Karpas-422 (cell line): ENCODE measurements around the gene GALNT18. TPM values are rescaled to one million over a fixed set of nuclear protein-coding genes. Genes with fewer than 3 reads are reported as not detected.
A peak's percentile ranks its signal among the peaks of the same experiment; 100 is the strongest.

ENCODE experiments used
- DNase-seq: peaks from one replicate; pipeline ENCODE4 v3.0.0-alpha.2; 2015
- H2AFZ ChIP-seq: fragments of 200-600 bp; sonication (generic); 2 replicates; pipeline ENCODE4 v1.6.1; 2014; ENCODE audit warnings: antibody characterized with exemption, low read length, mixed read lengths
- H3K27ac ChIP-seq: fragments of 200-600 bp; sonication (generic); 2 replicates; pipeline ENCODE4 v1.5.1; 2014; ENCODE audit warnings: mild to moderate bottlenecking, low read length, moderate library complexity
- H3K27me3 ChIP-seq: fragments of 200-600 bp; sonication (generic); 2 replicates; pipeline ENCODE4 v1.6.1; 2014; ENCODE audit warnings: low read length, mixed read lengths
- H3K36me3 ChIP-seq: fragments of 200-600 bp; sonication (generic); 2 replicates; pipeline ENCODE4 v1.6.1; 2014; ENCODE audit warnings: low read length, mixed read lengths; ENCODE audit not compliant: insufficient read depth
- H3K4me1 ChIP-seq: fragments of 200-600 bp; sonication (generic); 2 replicates; pipeline ENCODE4 v1.6.1; 2014; ENCODE audit warnings: mild to moderate bottlenecking, low read length, mixed read lengths
- H3K4me2 ChIP-seq: fragments of 200-600 bp; sonication (generic); 2 replicates; pipeline ENCODE4 v1.6.1; 2014; ENCODE audit warnings: low read length, low read depth, mild to moderate bottlenecking; ENCODE audit not compliant: poor library complexity, severe bottlenecking
- H3K4me3 ChIP-seq: fragments of 200-600 bp; sonication (generic); 2 replicates; pipeline ENCODE4 v1.5.1; 2014; ENCODE audit warnings: mild to moderate bottlenecking, antibody characterized with exemption, low read length, mixed read lengths
- H3K79me2 ChIP-seq: fragments of 200-600 bp; sonication (generic); 2 replicates; pipeline ENCODE4 v1.6.1; 2014; ENCODE audit warnings: mild to moderate bottlenecking, low read length, mixed read lengths
- H3K9ac ChIP-seq: fragments of 200-600 bp; sonication (generic); 2 replicates; pipeline ENCODE4 v1.6.0; 2014; ENCODE audit warnings: low read length
- H3K9me2 ChIP-seq: fragments of 200-600 bp; sonication (generic), shearing (Covaris generic); replicated peaks from 2 replicates; pipeline ENCODE4 v1.6.0; 2014; ENCODE audit warnings: mild to moderate bottlenecking, low read length, moderate library complexity; ENCODE audit not compliant: insufficient read depth
- H3K9me3 ChIP-seq: fragments of 300-700, 200-600 bp; sonication (generic); 2 replicates; pipeline ENCODE4 v1.6.1; 2014; ENCODE audit warnings: low read length, mixed read lengths
- H4K20me1 ChIP-seq: fragments of 200-600 bp; sonication (generic); 2 replicates; pipeline ENCODE4 v1.6.1; 2014; ENCODE audit warnings: mild to moderate bottlenecking, antibody characterized with exemption, low read length, low read depth; ENCODE audit not compliant: insufficient read depth
- total RNA-seq: library from RNA; depleted of rRNA; stranded (reverse); fragments of >200 nt; shearing (Covaris generic); gene quantifications from 2 replicates; pipeline ENCODE4 v1.2.3, GENCODE V29; 2014; ENCODE audit warnings: low replicate concordance

Gene GALNT18
- total RNA-seq, 1 experiment from 2014 or later, result not detected

GRCh38 chr11:11620921-11621572, 758 bp downstream of the GALNT18 start:
- Histone ChIP-seq H3K27ac (no peak overlapping the region), H3K79me2 (no peaks in the 10 kb centered on the region)
- no peak for DNase-seq

GRCh38 chr11:11620173-11620920, 1.5 kb downstream of the GALNT18 start:
- no peak overlapping the region for H3K4me3 ChIP-seq
- no peaks in the 10 kb centered on the region for H3K36me3 ChIP-seq

More at GRCh38 chr11:11620921-11621572, 758 bp downstream of the GALNT18 start:
- Histone ChIP-seq H3K27me3 (no peaks in the 10 kb centered on the region), H4K20me1 (no peaks in the 10 kb centered on the region), H3K4me3 (peak overlapping the region; percentile 42; the same call in 1 of the 2 replicates), H3K9me3 (no peaks in the 10 kb centered on the region), H2AFZ (no peak overlapping the region), H3K9me2 (no peaks in the 10 kb centered on the region), H3K4me1 (peaks cover 5% of the 10 kb centered on the region), H3K4me2 (peak overlapping the region; percentile 56), H3K36me3 (no peaks in the 10 kb centered on the region), H3K9ac (no peak overlapping the region)

GRCh38 chr11:11618973-11619435, 2.8 kb downstream of the GALNT18 start:
- no peaks in the 10 kb centered on the region for H3K79me2 ChIP-seq

More at GRCh38 chr11:11620173-11620920, 1.5 kb downstream of the GALNT18 start:
- Histone ChIP-seq H3K4me2 (no peak overlapping the region), H2AFZ (no peak overlapping the region), H4K20me1 (no peaks in the 10 kb centered on the region), H3K27ac (no peak overlapping the region), H3K9me3 (no peaks in the 10 kb centered on the region), H3K9ac (no peak overlapping the region), H3K79me2 (no peaks in the 10 kb centered on the region), H3K4me1 (peaks cover 5% of the 10 kb centered on the region), H3K27me3 (no peaks in the 10 kb centered on the region), H3K9me2 (no peaks in the 10 kb centered on the region)
- DNase-seq, result no peak

GRCh38 chr11:11615086-11615485, 6.7 kb downstream of the GALNT18 start:
- Histone ChIP-seq H3K9ac (no peak overlapping the region), H2AFZ (no peak overlapping the region), H3K27ac (no peak overlapping the region), H3K4me3 (no peak overlapping the region), H3K79me2 (no peaks in the 10 kb centered on the region), H3K36me3 (no peaks in the 10 kb centered on the region), H3K27me3 (no peaks in the 10 kb centered on the region), H4K20me1 (no peaks in the 10 kb centered on the region), H3K4me2 (no peak overlapping the region), H3K9me3 (no peaks in the 10 kb centered on the region), H3K9me2 (no peaks in the 10 kb centered on the region), H3K4me1 (no peaks in the 10 kb centered on the region)
- no peak for DNase-seq

More at GRCh38 chr11:11618973-11619435, 2.8 kb downstream of the GALNT18 start:
- DNase-seq, result no peak
- Histone ChIP-seq H3K9ac (no peak overlapping the region), H3K4me1 (peaks cover 5% of the 10 kb centered on the region), H3K9me2 (no peaks in the 10 kb centered on the region), H3K27ac (no peak overlapping the region), H3K27me3 (no peaks in the 10 kb centered on the region), H3K36me3 (no peaks in the 10 kb centered on the region), H3K4me3 (no peak overlapping the region), H4K20me1 (no peaks in the 10 kb centered on the region), H2AFZ (no peak overlapping the region), H3K9me3 (no peaks in the 10 kb centered on the region), H3K4me2 (no peak overlapping the region)

- no peak for DNase-seq
- Histone ChIP-seq H3K4me3 (no peak overlapping the region), H2AFZ (no peak overlapping the region), H3K4me2 (no peak overlapping the region), H3K9me2 (no peaks in the 10 kb centered on the region), H3K9ac (no peak overlapping the region), H3K36me3 (no peaks in the 10 kb centered on the region), H3K4me1 (no peaks in the 10 kb centered on the region), H3K27ac (no peak overlapping the region), H3K27me3 (no peaks in the 10 kb centered on the region), H3K79me2 (no peaks in the 10 kb centered on the region), H4K20me1 (no peaks in the 10 kb centered on the region), H3K9me3 (no peaks in the 10 kb centered on the region)
Measured at GRCh38 chr11:11612439-11612838, 9.4 kb downstream of the GALNT18 start.

- H3K9me3 ChIP-seq, result no peaks in the 10 kb centered on the region
- H4K20me1 ChIP-seq, result no peaks in the 10 kb centered on the region
- H3K79me2 ChIP-seq, result no peaks in the 10 kb centered on the region
- no peak overlapping the region for H2AFZ ChIP-seq
- DNase-seq, result no peak
- no peaks in the 10 kb centered on the region for H3K4me1 ChIP-seq
- no peaks in the 10 kb centered on the region for H3K36me3 ChIP-seq
- H3K9ac ChIP-seq, result no peak overlapping the region
- H3K27ac ChIP-seq, result no peak overlapping the region
- H3K27me3 ChIP-seq, result no peaks in the 10 kb centered on the region
- H3K4me3 ChIP-seq, result no peak overlapping the region
- H3K4me2 ChIP-seq, result no peak overlapping the region
- no peaks in the 10 kb centered on the region for H3K9me2 ChIP-seq
Measured at GRCh38 chr11:11611381-11611780, 10.4 kb downstream of the GALNT18 start.

- Histone ChIP-seq H2AFZ (no peak overlapping the region), H3K9me3 (no peaks in the 10 kb centered on the region), H3K79me2 (no peaks in the 10 kb centered on the region), H3K9me2 (no peaks in the 10 kb centered on the region), H3K27ac (no peak overlapping the region), H3K4me3 (no peak overlapping the region), H4K20me1 (no peaks in the 10 kb centered on the region), H3K36me3 (no peaks in the 10 kb centered on the region), H3K4me2 (no peak overlapping the region), H3K9ac (no peak overlapping the region), H3K4me1 (no peaks in the 10 kb centered on the region), H3K27me3 (no peaks in the 10 kb centered on the region)
- no peak for DNase-seq
Measured at GRCh38 chr11:11608783-11609232, 13.0 kb downstream of the GALNT18 start.

GRCh38 chr11:11607772-11608171, 14.0 kb downstream of the GALNT18 start:
- no peak for DNase-seq
- Histone ChIP-seq H3K27ac (no peak overlapping the region), H3K4me1 (no peaks in the 10 kb centered on the region), H3K9me3 (no peaks in the 10 kb centered on the region), H2AFZ (no peak overlapping the region), H3K4me2 (no peak overlapping the region), H3K27me3 (no peaks in the 10 kb centered on the region), H4K20me1 (no peaks in the 10 kb centered on the region), H3K9me2 (no peaks in the 10 kb centered on the region), H3K36me3 (no peaks in the 10 kb centered on the region), H3K4me3 (no peak overlapping the region), H3K9ac (no peak overlapping the region), H3K79me2 (no peaks in the 10 kb centered on the region)
